ENCODE results near the gene LMBRD1.
"Not testable (repeated sequence)": the region's sequence is repeated elsewhere in the genome, so short reads cannot be mapped to it uniquely, and the experiment has no call there.

The LMBRD1 gene

GRCh38 chr6:69732640-69733039 lies 64.2 kb downstream of the LMBRD1 start:
- DNase-seq (ENCODE audit: low read depth), result no peak

GRCh38 chr6:69732045-69732444 lies 64.8 kb downstream of the LMBRD1 start:
- DNase-seq (ENCODE audit: low read depth), result peak; percentile 3

- no peak for DNase-seq (ENCODE audit: low read depth)
These were observed 66.8 kb downstream of the LMBRD1 start for GRCh38 chr6:69729870-69730449.

- DNase-seq (ENCODE audit: low read depth), result no peak
These were observed 74.1 kb downstream of the LMBRD1 start for GRCh38 chr6:69722683-69723082.

GRCh38 chr6:69719602-69720193 lies 77.1 kb downstream of the LMBRD1 start:
- DNase-seq (ENCODE audit: low read depth), result peak; percentile 9

GRCh38 chr6:69706724-69707123 lies 90.1 kb downstream of the LMBRD1 start:
- no peak for DNase-seq (ENCODE audit: low read depth)

GRCh38 chr6:69705954-69706353 lies 90.9 kb downstream of the LMBRD1 start:
- DNase-seq (ENCODE audit: low read depth), result no peak

- DNase-seq (ENCODE audit: low read depth), result no peak
These were observed 91.9 kb downstream of the LMBRD1 start for GRCh38 chr6:69704916-69705315.

- no peak for DNase-seq (ENCODE audit: low read depth)
These were observed 97.2 kb downstream of the LMBRD1 start for GRCh38 chr6:69699655-69700054.

GRCh38 chr6:69696273-69696672 lies 100.5 kb downstream of the LMBRD1 start:
- no peak for DNase-seq (ENCODE audit: low read depth)

GRCh38 chr6:69693762-69694161 lies 103.0 kb downstream of the LMBRD1 start:
- DNase-seq (ENCODE audit: low read depth), result peak; percentile 13

- DNase-seq (ENCODE audit: low read depth), result no peak
These were observed 105.8 kb downstream of the LMBRD1 start for GRCh38 chr6:69690986-69691385.

GRCh38 chr6:69680302-69680701 lies 116.5 kb downstream of the LMBRD1 start:
- DNase-seq (ENCODE audit: low read depth), result no peak

GRCh38 chr6:69673298-69673697 lies 123.5 kb downstream of the LMBRD1 start:
- no peak for DNase-seq (ENCODE audit: low read depth)

GRCh38 chr6:69668916-69669315 lies 127.9 kb downstream of the LMBRD1 start:
- no peak for DNase-seq (ENCODE audit: low read depth)

GRCh38 chr6:69666779-69667178 lies 130.0 kb downstream of the LMBRD1 start:
- DNase-seq (ENCODE audit: low read depth), result not testable (repeated sequence)

- DNase-seq (ENCODE audit: low read depth), result no peak
These were observed 131.4 kb downstream of the LMBRD1 start for GRCh38 chr6:69665437-69665836.

- DNase-seq (ENCODE audit: low read depth), result no peak
These were observed 132.3 kb downstream of the LMBRD1 start for GRCh38 chr6:69664551-69664950.

- no peak for DNase-seq (ENCODE audit: low read depth)
These were observed 133.6 kb downstream of the LMBRD1 start for GRCh38 chr6:69663215-69663614.

GRCh38 chr6:69650703-69651102 lies 146.1 kb downstream of the LMBRD1 start:
- DNase-seq (ENCODE audit: low read depth), result no peak

GRCh38 chr6:69647726-69648125 lies 149.1 kb downstream of the LMBRD1 start:
- DNase-seq (ENCODE audit: low read depth), result no peak

- DNase-seq (ENCODE audit: low read depth), result no peak
These were observed 153.1 kb downstream of the LMBRD1 start for GRCh38 chr6:69643688-69644087.

- no peak for DNase-seq (ENCODE audit: low read depth)
These were observed 163.9 kb downstream of the LMBRD1 start for GRCh38 chr6:69632932-69633331.
